Measurements from ENCODE around the gene PEX16. TPM values are rescaled to one million over a fixed set of nuclear protein-coding genes. Genes with fewer than 3 reads are reported as not detected.

Gene PEX16
- polyA plus RNA-seq, 1 donor from 2014 or later: 61.1 TPM

- H4K20me1 ChIP-seq (ENCODE audit: insufficient read depth): no peaks in the 10 kb centered on the region
- no peak overlapping the region for H2AFZ ChIP-seq (ENCODE audit: low read depth, low read length)
- H3K36me3 ChIP-seq (ENCODE audit: insufficient read depth, low read length): peaks cover 11% of the 10 kb centered on the region
- no peaks in the 10 kb centered on the region for H3F3A ChIP-seq (ENCODE audit: insufficient read depth, low read length, poor library complexity, severe bottlenecking)
- H3K4me3 ChIP-seq (ENCODE audit: low read length): no peak overlapping the region
- no peak overlapping the region for H3K4me2 ChIP-seq (ENCODE audit: low read length)
- no peaks in the 10 kb centered on the region for H3K79me2 ChIP-seq (replicated peaks; ENCODE audit: insufficient read depth, low read length)
- no peaks in the 10 kb centered on the region for H3K27me3 ChIP-seq (ENCODE audit: insufficient read depth, low read depth, low read length)
- H3K27ac ChIP-seq (ENCODE audit: low read length): no peak overlapping the region
- H3K9me2 ChIP-seq (ENCODE audit: insufficient read depth, low read length): no peaks in the 10 kb centered on the region
- H3K9ac ChIP-seq (ENCODE audit: low read length): no peak overlapping the region
- H3K9me3 ChIP-seq (ENCODE audit: low read length): no peaks in the 10 kb centered on the region
- no peak for TF ChIP-seq EZH2 (IDR thresholded peaks at IDR 0.05; ENCODE audit: borderline replicate concordance, insufficient read depth, low read length, poor library complexity, severe bottlenecking)
- TF ChIP-seq REST (IDR thresholded peaks at IDR 0.05; ENCODE audit: borderline replicate concordance): no peak
- no peak for TF ChIP-seq EP300 (conservative IDR thresholded peaks at IDR 0.05; ENCODE audit: poor library complexity, severe bottlenecking)
These were observed 13.4 kb upstream of the PEX16 start for GRCh38 chr11:45930951-45931570.

GRCh38 chr11:45930031-45930794 lies 12.5 kb upstream of the PEX16 start:
- no peaks in the 10 kb centered on the region for H3K27me3 ChIP-seq (ENCODE audit: insufficient read depth, low read depth, low read length)
- no peak overlapping the region for H3K4me3 ChIP-seq (ENCODE audit: low read length)
- no peaks in the 10 kb centered on the region for H3K9me3 ChIP-seq (ENCODE audit: low read length)
- no peak overlapping the region for H3K9ac ChIP-seq (ENCODE audit: low read length)
- H3K4me2 ChIP-seq (ENCODE audit: low read length): no peak overlapping the region
- no peak overlapping the region for H2AFZ ChIP-seq (ENCODE audit: low read depth, low read length)
- TF ChIP-seq EZH2 (IDR thresholded peaks at IDR 0.05; ENCODE audit: borderline replicate concordance, insufficient read depth, low read length, poor library complexity, severe bottlenecking) (no peak), CTCF (IDR thresholded peaks at IDR 0.05; ENCODE audit: poor library complexity, severe bottlenecking) (no peak)
- no peak overlapping the region for H3K27ac ChIP-seq (ENCODE audit: low read length)
- no peaks in the 10 kb centered on the region for H3F3A ChIP-seq (ENCODE audit: insufficient read depth, low read length, poor library complexity, severe bottlenecking)
- no peaks in the 10 kb centered on the region for H4K20me1 ChIP-seq (ENCODE audit: insufficient read depth)
- H3K79me2 ChIP-seq (replicated peaks; ENCODE audit: insufficient read depth, low read length): no peaks in the 10 kb centered on the region
- peaks cover 10% of the 10 kb centered on the region for H3K36me3 ChIP-seq (ENCODE audit: insufficient read depth, low read length)
- no peaks in the 10 kb centered on the region for H3K9me2 ChIP-seq (ENCODE audit: insufficient read depth, low read length)

- no peak overlapping the region for H3K27ac ChIP-seq (ENCODE audit: low read length)
- H3K4me2 ChIP-seq (ENCODE audit: low read length): no peak overlapping the region
- H3K9me3 ChIP-seq (ENCODE audit: low read length): no peaks in the 10 kb centered on the region
- H2AFZ ChIP-seq (ENCODE audit: low read depth, low read length): no peak overlapping the region
- no peaks in the 10 kb centered on the region for H4K20me1 ChIP-seq (ENCODE audit: insufficient read depth)
- no peaks in the 10 kb centered on the region for H3F3A ChIP-seq (ENCODE audit: insufficient read depth, low read length, poor library complexity, severe bottlenecking)
- H3K9me2 ChIP-seq (ENCODE audit: insufficient read depth, low read length): no peaks in the 10 kb centered on the region
- peaks cover 7% of the 10 kb centered on the region for H3K36me3 ChIP-seq (ENCODE audit: insufficient read depth, low read length)
- no peak overlapping the region for H3K4me3 ChIP-seq (ENCODE audit: low read length)
- no peaks in the 10 kb centered on the region for H3K79me2 ChIP-seq (replicated peaks; ENCODE audit: insufficient read depth, low read length)
- H3K27me3 ChIP-seq (ENCODE audit: insufficient read depth, low read depth, low read length): no peaks in the 10 kb centered on the region
- no peak overlapping the region for H3K9ac ChIP-seq (ENCODE audit: low read length)
- no peak for TF ChIP-seq EZH2 (IDR thresholded peaks at IDR 0.05; ENCODE audit: borderline replicate concordance, insufficient read depth, low read length, poor library complexity, severe bottlenecking)
- no peak for TF ChIP-seq POLR2AphosphoS5 (IDR thresholded peaks at IDR 0.05)
- no peak for TF ChIP-seq EP300 (conservative IDR thresholded peaks at IDR 0.05; ENCODE audit: poor library complexity, severe bottlenecking)
- TF ChIP-seq TAF1 (IDR thresholded peaks at IDR 0.05; ENCODE audit: low read depth): no peak
- TF ChIP-seq RAD21 (conservative IDR thresholded peaks at IDR 0.05): no peak
- no peak for TF ChIP-seq CTCF (IDR thresholded peaks at IDR 0.05; ENCODE audit: poor library complexity, severe bottlenecking)
- TF ChIP-seq SMC3 (conservative IDR thresholded peaks at IDR 0.05; ENCODE audit: poor library complexity): no peak
- no peak for TF ChIP-seq REST (IDR thresholded peaks at IDR 0.05; ENCODE audit: borderline replicate concordance)
These were observed 11.9 kb upstream of the PEX16 start for GRCh38 chr11:45929486-45930030.
